H9 (cell line): ENCODE results near the gene TFAP2C. TPM values are rescaled to one million over a fixed set of nuclear protein-coding genes. Genes with fewer than 3 reads are reported as not detected.

Experiments
- DNase-seq: peaks from one replicate; pipeline ENCODE4 v3.0.0-alpha.2; 2017
- H2AFZ ChIP-seq: one replicate; pipeline ENCODE4 v1.6.1; 2013; ENCODE audit warnings: mild to moderate bottlenecking, low read length, control low read depth, moderate library complexity
- H2AK5ac ChIP-seq: 2 replicates; pipeline ENCODE4 v1.6.1; 2013; ENCODE audit warnings: low read length, control low read depth, mixed read lengths; ENCODE audit not compliant: insufficient read length
- H2BK120ac ChIP-seq: one replicate; pipeline ENCODE4 v1.6.1; 2013; ENCODE audit warnings: low read depth, mild to moderate bottlenecking, low read length, control low read depth, inconsistent platforms; ENCODE audit not compliant: poor library complexity, severe bottlenecking
- H2BK12ac ChIP-seq: 2 replicates; pipeline ENCODE4 v1.6.1; 2013; ENCODE audit warnings: low read length, control low read depth, mixed read lengths, low read depth; ENCODE audit not compliant: insufficient read length
- H2BK15ac ChIP-seq: 2 replicates; pipeline ENCODE4 v1.6.1; 2013; ENCODE audit warnings: low read depth, low read length, control low read depth
- H2BK20ac ChIP-seq: one replicate; pipeline ENCODE4 v1.6.1; 2013; ENCODE audit warnings: low read depth, mild to moderate bottlenecking, low read length, control low read depth, inconsistent platforms; ENCODE audit not compliant: poor library complexity, severe bottlenecking
- H2BK5ac ChIP-seq: 2 replicates; pipeline ENCODE4 v1.6.1; 2013; ENCODE audit warnings: low read length, control low read depth, mixed read lengths; ENCODE audit not compliant: insufficient read length
- H3K14ac ChIP-seq: 2 replicates; pipeline ENCODE4 v1.6.1; 2013; ENCODE audit warnings: low read length, control low read depth; ENCODE audit not compliant: insufficient read depth
- H3K18ac ChIP-seq: 2 replicates; pipeline ENCODE4 v1.6.1; 2013; ENCODE audit warnings: low read depth, mild to moderate bottlenecking, mixed read lengths, low read length, control low read depth; ENCODE audit not compliant: insufficient read length
- H3K23ac ChIP-seq: 2 replicates; pipeline ENCODE4 v1.6.1; 2013; ENCODE audit warnings: low read length, control low read depth, mixed read lengths, low read depth; ENCODE audit not compliant: insufficient read length
- H3K23me2 ChIP-seq: 2 replicates; pipeline ENCODE4 v1.6.1; 2013; ENCODE audit warnings: low read depth, mild to moderate bottlenecking, mixed read lengths, low read length, control low read depth; ENCODE audit not compliant: insufficient read length, poor library complexity, severe bottlenecking
- H3K27ac ChIP-seq: 2 replicates; pipeline ENCODE4 v1.5.1; 2013; ENCODE audit warnings: low read length, control low read depth, mixed read lengths, low read depth; ENCODE audit not compliant: insufficient read length
- H3K27me3 ChIP-seq: 2 replicates; pipeline ENCODE4 v1.6.1; 2013; ENCODE audit warnings: low read length, control low read depth, inconsistent platforms; ENCODE audit not compliant: insufficient read depth
- H3K4ac ChIP-seq: 2 replicates; pipeline ENCODE4 v1.6.1; 2013; ENCODE audit warnings: low read depth, mild to moderate bottlenecking, control low read depth, inconsistent platforms, low read length, moderate library complexity
- H3K4me1 ChIP-seq: 2 replicates; pipeline ENCODE4 v1.6.1; 2013; ENCODE audit warnings: low read length, control low read depth, inconsistent platforms; ENCODE audit not compliant: insufficient read depth
- H3K4me2 ChIP-seq: 2 replicates; pipeline ENCODE4 v1.6.1; 2013; ENCODE audit warnings: low read length, control low read depth, mixed read lengths; ENCODE audit not compliant: insufficient read length, insufficient read depth
- H3K56ac ChIP-seq: 2 replicates; pipeline ENCODE4 v1.6.1; 2013; ENCODE audit warnings: low read depth, mild to moderate bottlenecking, mixed read lengths, low read length, control low read depth; ENCODE audit not compliant: insufficient read length
- H3K79me1 ChIP-seq: 2 replicates; pipeline ENCODE4 v1.6.1; 2013; ENCODE audit warnings: low read depth, mild to moderate bottlenecking, moderate library complexity, low read length, control low read depth, inconsistent platforms; ENCODE audit not compliant: insufficient read depth, poor library complexity, severe bottlenecking
- H3K79me2 ChIP-seq: 2 replicates; pipeline ENCODE4 v1.6.1; 2013; ENCODE audit warnings: low read length, control low read depth, inconsistent platforms; ENCODE audit not compliant: insufficient read depth
- H3K9ac ChIP-seq: 2 replicates; pipeline ENCODE4 v1.6.1; 2013; ENCODE audit warnings: low read length, control low read depth, mixed read lengths; ENCODE audit not compliant: insufficient read length; ENCODE audit errors: extremely low read depth
- H3K9me3 ChIP-seq: one replicate; pipeline ENCODE4 v1.6.1; 2013; ENCODE audit warnings: low read depth, low read length, inconsistent platforms; ENCODE audit not compliant: control insufficient read depth
- H3T11ph ChIP-seq: one replicate; pipeline ENCODE4 v1.6.1; 2013; ENCODE audit warnings: mild to moderate bottlenecking, low read length, control low read depth, inconsistent platforms
- H4K20me1 ChIP-seq: one replicate; pipeline ENCODE4 v1.6.1; 2013; ENCODE audit not compliant: control insufficient read depth, insufficient read length, insufficient read depth
- H4K5ac ChIP-seq: 2 replicates; pipeline ENCODE4 v1.6.1; 2013; ENCODE audit warnings: low read depth, mild to moderate bottlenecking, mixed read lengths, low read length, control low read depth; ENCODE audit not compliant: insufficient read length
- H4K8ac ChIP-seq: replicated peaks from 2 replicates; pipeline ENCODE4 v1.6.1; 2013; ENCODE audit warnings: low read length, control low read depth, mixed read lengths, low read depth; ENCODE audit not compliant: insufficient read length
- H4K91ac ChIP-seq: 2 replicates; pipeline ENCODE4 v1.6.1; 2013; ENCODE audit warnings: low read depth, mild to moderate bottlenecking, moderate library complexity, mixed read lengths, low read length, control low read depth; ENCODE audit not compliant: insufficient read length
- H3K27ac Mint-ChIP-seq, 3 experiments: 2 replicates in 2 of 3; 3 replicates in 1 of 3; pipeline ENCODE4 v1.8.0; 2020 to 2021; ENCODE audit warnings: mixed read lengths in 3 of 3, mild to moderate bottlenecking in 1 of 3, moderate library complexity in 1 of 3
- H3K27me3 Mint-ChIP-seq: 2 replicates; pipeline ENCODE4 v1.8.0; 2021; ENCODE audit warnings: low read depth, mild to moderate bottlenecking, moderate library complexity, mixed read lengths
- H3K36me3 Mint-ChIP-seq, 3 experiments: 2 replicates in 2 of 3; 3 replicates in 1 of 3; pipeline ENCODE4 v1.8.0; 2020 to 2021; ENCODE audit warnings: low read depth in 3 of 3, mixed read lengths in 3 of 3; ENCODE audit not compliant: insufficient read depth in 1 of 3
- H3K4me1 Mint-ChIP-seq, 2 experiments: 2 replicates each; pipeline ENCODE4 v1.8.0; 2020; ENCODE audit warnings: mixed read lengths in 2 of 2
- H3K4me3 Mint-ChIP-seq, 2 experiments: 2 replicates in 1 of 2; 3 replicates in 1 of 2; pipeline ENCODE4 v1.8.0; 2020 to 2021; ENCODE audit warnings: mild to moderate bottlenecking in 2 of 2, mixed read lengths in 2 of 2, moderate library complexity in 1 of 2
- H3K9me3 Mint-ChIP-seq, 2 experiments: 2 replicates in 1 of 2; 3 replicates in 1 of 2; pipeline ENCODE4 v1.8.0; 2020; ENCODE audit warnings: mild to moderate bottlenecking in 2 of 2, mixed read lengths in 2 of 2, moderate library complexity in 1 of 2
- CTCF ChIP-seq: fragments of 200-600 bp; sonication (generic); conservative IDR thresholded peaks from 3 replicates; pipeline ENCODE4 v1.8.0; 2021; ENCODE audit warnings: antibody characterized with exemption, mild to moderate bottlenecking
- WGBS: extraction: QIAGEN DNeasy Blood & Tissue Kit; methylation state at CpG from one replicate; pipeline ENCODE4 v1.1.7; 2013; ENCODE audit warnings: missing lambda C conversion rate, low lambda C conversion rate, mixed read lengths; ENCODE audit not compliant: insufficient read length; ENCODE audit errors: extremely low coverage; 5-methylcytosine and 5-hydroxymethylcytosine counted together
- total RNA-seq: library from RNA; stranded (reverse); gene quantifications from 2 replicates; pipeline ENCODE4 v1.2.1, GENCODE V29; 2021

TFAP2C gene
- total RNA-seq, 1 experiment from 2014 or later = 24.3 TPM

- H3K27ac Mint-ChIP-seq = peak overlapping the region in 1 of 3 experiments; percentile 36; a peak in 1 of 7 replicates
- no peaks in the 10 kb centered on the region for H4K20me1 ChIP-seq
- no peak overlapping the region for H3K23ac ChIP-seq
- H3K4me1 ChIP-seq = peaks cover 6% of the 10 kb centered on the region
- H3K18ac ChIP-seq = no peak overlapping the region
- no peak overlapping the region for H2BK120ac ChIP-seq
- no peaks in the 10 kb centered on the region for H3K9me3 ChIP-seq
- no peak for DNase-seq
- peaks cover 56% of the 10 kb centered on the region for H3K27me3 Mint-ChIP-seq
- peak overlapping the region; percentile 81 to 88 for H3K4me3 Mint-ChIP-seq
- no peak overlapping the region for H4K91ac ChIP-seq
- H3K79me2 ChIP-seq = no peaks in the 10 kb centered on the region
- H3K4me1 Mint-ChIP-seq = peaks cover 49 to 52% of the 10 kb centered on the region in 2 experiments
- peak overlapping the region; percentile 29 for H3K14ac ChIP-seq
- no CpG with 5 or more reads among the region's 39 CpGs for WGBS
- H3K56ac ChIP-seq = no peak overlapping the region
- H3K23me2 ChIP-seq = peaks cover 54% of the 10 kb centered on the region
- H3T11ph ChIP-seq = no peak overlapping the region
- peak overlapping the region; percentile 36 for H3K9ac ChIP-seq
- H2BK15ac ChIP-seq = no peak overlapping the region
- H3K79me1 ChIP-seq = no peaks in the 10 kb centered on the region
- TF ChIP-seq CTCF = no peak
- peaks cover 41% of the 10 kb centered on the region for H3K27me3 ChIP-seq
- peaks cover 0 to 26% (median 24%) of the 10 kb centered on the region in 3 experiments; a peak in 6 of 7 replicates for H3K36me3 Mint-ChIP-seq
- H2BK20ac ChIP-seq = no peak overlapping the region
- H2AK5ac ChIP-seq = no peak overlapping the region
- peak overlapping the region; percentile 97 for H3K4me2 ChIP-seq
- no peak overlapping the region for H3K4ac ChIP-seq
- no peak overlapping the region for H4K8ac ChIP-seq
- H3K27ac ChIP-seq = no peak overlapping the region
- no peaks in the 10 kb centered on the region; a peak in 3 of 5 replicates for H3K9me3 Mint-ChIP-seq
- H4K5ac ChIP-seq = no peak overlapping the region
- no peak overlapping the region for H2AFZ ChIP-seq
- H2BK5ac ChIP-seq = no peak overlapping the region
- H2BK12ac ChIP-seq = no peak overlapping the region
These were observed 469 bp downstream of the TFAP2C start for GRCh38 chr20:56629464-56630085.
